Ascending aorta (tissue), 2 donors: Measurements from ENCODE around the gene DCST1. TPM values are rescaled to one million over a fixed set of nuclear protein-coding genes. Genes with fewer than 3 reads are reported as not detected.

ENCODE experiments used
- DNase-seq, 2 donors: peaks; one replicate each; pipeline ENCODE4 v3.0.0-alpha.2; 2019; ENCODE audit warnings: low spot score in 2 of 2
- H3K27ac ChIP-seq, 2 donors: fragments of 200-600 bp; sonication (generic); one replicate each; pipeline ENCODE4 v1.5.1; 2016 to 2017; ENCODE audit warnings: mild to moderate bottlenecking in 1 of 2
- H3K27me3 ChIP-seq: fragments of 200-600 bp; sonication (generic); one replicate; pipeline ENCODE4 v1.5.1; 2017
- H3K36me3 ChIP-seq, 2 donors: fragments of 200-600 bp; sonication (generic); one replicate each; pipeline ENCODE4 v1.5.1; 2016
- H3K4me1 ChIP-seq, 2 donors: fragments of 200-600 bp; sonication (generic); one replicate each; pipeline ENCODE4 v1.5.1; 2016 to 2017; ENCODE audit warnings: mild to moderate bottlenecking in 1 of 2
- H3K4me3 ChIP-seq, 2 donors: fragments of 200-600 bp; sonication (generic); one replicate each; pipeline ENCODE4 v1.5.1; 2016 to 2017; ENCODE audit warnings: mild to moderate bottlenecking in 1 of 2
- H3K9me3 ChIP-seq, 2 donors: fragments of 200-600 bp; sonication (generic); one replicate each; pipeline ENCODE4 v1.5.1; 2016
- CTCF ChIP-seq, 3 experiments: fragments of 200-600 bp in 2 of 3; fragments of 450-650 bp in 1 of 3; sonication (generic) in 2 of 3; IDR thresholded peaks; one replicate each; pipeline ENCODE4 v1.5.1; 2016 to 2019; ENCODE audit warnings: antibody characterized with exemption in 3 of 3, mild to moderate bottlenecking in 1 of 3, moderate library complexity in 1 of 3
- intact Hi-C: fragments of 100-400 bp; cut with DNase I; formaldehyde crosslinking; loops from one replicate; pipeline ENCODE4 v1.15.1; 2023
- total RNA-seq: library from RNA; depleted of rRNA; stranded (reverse); fragments of >200 nt; gene quantifications from one replicate; pipeline ENCODE4 v1.1.0, GENCODE V29; 2016

The DCST1 gene
- total RNA-seq, 1 donor from 2014 or later: not detected

- no peak for TF ChIP-seq CTCF (IDR thresholded peaks at IDR 0.05)
- H3K4me1 ChIP-seq: peaks cover 18 to 48% of the 10 kb centered on the region in 2 donors
- peak; percentile 44 to 88 for DNase-seq
- no peaks in the 10 kb centered on the region for H3K36me3 ChIP-seq
- no peaks in the 10 kb centered on the region for H3K27me3 ChIP-seq
- intact Hi-C loops: no loop called here
- H3K4me3 ChIP-seq: peak overlapping the region; percentile 92 to 94
- peak overlapping the region; percentile 97 to 98 for H3K27ac ChIP-seq
- no peaks in the 10 kb centered on the region for H3K9me3 ChIP-seq
These were observed 28.3 kb upstream of the DCST1 start for GRCh38 chr1:155005076-155006011.

- H3K4me1 ChIP-seq: peaks cover 18 to 54% of the 10 kb centered on the region in 2 donors
- H3K4me3 ChIP-seq: no peak overlapping the region
- no peaks in the 10 kb centered on the region for H3K27me3 ChIP-seq
- DNase-seq: no peak
- no peaks in the 10 kb centered on the region for H3K9me3 ChIP-seq
- intact Hi-C loops: no loop called here
- peak overlapping the region; percentile 97 to 98 for H3K27ac ChIP-seq
- H3K36me3 ChIP-seq: no peaks in the 10 kb centered on the region
- TF ChIP-seq CTCF (IDR thresholded peaks at IDR 0.05): no peak
These were observed 27.0 kb upstream of the DCST1 start for GRCh38 chr1:155006601-155007101.

DNA sequence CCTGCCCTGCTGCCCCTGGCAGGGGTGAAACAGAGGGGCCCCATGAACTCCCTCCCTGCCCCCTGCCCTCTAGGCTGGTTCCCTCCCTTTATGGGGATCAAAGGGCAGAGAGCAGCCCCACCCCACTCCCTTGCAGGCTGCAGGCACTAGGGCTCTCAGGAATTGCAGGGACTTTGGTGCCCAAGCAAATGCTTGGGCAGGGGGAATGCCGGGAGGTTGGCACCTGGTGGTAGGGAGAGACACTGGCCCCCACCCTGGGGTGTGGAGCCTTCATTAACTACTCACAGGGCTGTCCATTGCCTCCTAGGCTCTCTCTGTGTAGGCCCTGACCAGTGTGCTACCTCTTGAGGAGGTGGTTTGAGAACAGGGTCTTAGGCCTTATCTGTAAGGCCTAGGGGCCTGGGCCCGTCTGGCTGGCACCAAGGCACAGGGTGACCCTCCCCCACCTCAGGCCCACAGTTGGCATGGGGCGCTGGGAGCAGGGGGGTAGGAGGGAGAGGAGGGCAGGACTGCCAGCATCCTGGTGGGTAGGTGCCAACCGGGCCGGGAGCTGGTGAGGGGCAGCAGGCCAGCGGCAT is 26.3 kb upstream of the DCST1 start:
- Histone ChIP-seq H3K9me3 (no peaks in the 10 kb centered on the region), H3K27me3 (no peaks in the 10 kb centered on the region), H3K4me1 (peaks cover 18 to 61% of the 10 kb centered on the region in 2 donors), H3K27ac (peak overlapping the region; percentile 73 to 98), H3K36me3 (no peaks in the 10 kb centered on the region), H3K4me3 (peak overlapping the region in 1 of 2 donors; percentile 37)
- DNase-seq: no peak
- no peak for TF ChIP-seq CTCF (IDR thresholded peaks at IDR 0.05)
- intact Hi-C loops: no loop called here

DNA sequence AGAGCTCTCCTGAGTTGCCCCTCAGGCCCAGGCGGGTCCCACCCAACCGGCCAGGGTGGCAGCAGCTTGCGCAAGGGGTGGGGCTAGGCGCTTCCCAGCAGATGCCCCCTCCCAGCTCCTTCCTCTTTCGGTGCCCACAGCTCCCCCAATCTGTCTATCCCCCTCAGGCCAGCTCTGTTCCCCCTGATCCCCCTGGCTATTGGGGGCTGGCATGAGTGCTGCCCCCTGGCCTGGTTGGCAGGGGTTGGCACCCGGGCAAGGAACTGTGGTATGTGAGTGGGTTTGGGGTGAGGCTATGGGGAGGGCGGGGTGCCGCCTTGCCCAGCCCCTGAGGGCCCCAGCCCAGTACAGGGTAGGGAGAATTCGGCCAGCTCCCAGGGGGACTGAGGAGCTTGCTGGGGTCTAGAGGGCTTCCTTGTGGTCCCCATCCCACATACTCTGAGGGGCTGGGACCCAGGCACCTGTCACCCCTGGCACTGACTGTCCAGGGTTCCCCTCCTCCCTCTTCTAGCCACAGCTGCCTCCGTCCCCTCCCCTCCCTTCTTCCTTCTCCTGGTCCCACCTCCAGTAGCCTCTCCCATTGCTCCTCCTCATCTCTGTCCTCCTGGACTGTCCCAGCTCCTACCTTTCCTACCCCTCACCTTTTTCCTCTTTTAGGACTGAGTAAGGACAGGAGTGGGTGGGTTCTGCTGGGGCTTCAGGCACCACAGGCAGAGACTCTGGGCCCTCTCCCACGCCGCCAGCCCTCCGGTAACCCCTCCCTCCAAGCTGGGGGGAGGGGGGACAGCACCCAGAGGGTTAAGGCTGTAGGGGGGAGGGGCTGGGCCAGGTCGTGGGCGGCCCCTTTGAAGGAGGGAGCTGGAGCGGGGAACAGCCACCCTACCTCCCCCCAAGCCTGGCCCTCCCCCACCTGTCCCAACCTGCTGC is 25.3 kb upstream of the DCST1 start:
- peaks cover 18 to 62% of the 10 kb centered on the region in 2 donors for H3K4me1 ChIP-seq
- H3K9me3 ChIP-seq: no peaks in the 10 kb centered on the region
- DNase-seq: no peak
- H3K36me3 ChIP-seq: no peaks in the 10 kb centered on the region
- H3K4me3 ChIP-seq: peak overlapping the region in 1 of 2 donors; percentile 37
- peak overlapping the region; percentile 73 to 98 for H3K27ac ChIP-seq
- no peaks in the 10 kb centered on the region for H3K27me3 ChIP-seq
- no peak for TF ChIP-seq CTCF (IDR thresholded peaks at IDR 0.05)
- intact Hi-C loops: no loop called here

DNA sequence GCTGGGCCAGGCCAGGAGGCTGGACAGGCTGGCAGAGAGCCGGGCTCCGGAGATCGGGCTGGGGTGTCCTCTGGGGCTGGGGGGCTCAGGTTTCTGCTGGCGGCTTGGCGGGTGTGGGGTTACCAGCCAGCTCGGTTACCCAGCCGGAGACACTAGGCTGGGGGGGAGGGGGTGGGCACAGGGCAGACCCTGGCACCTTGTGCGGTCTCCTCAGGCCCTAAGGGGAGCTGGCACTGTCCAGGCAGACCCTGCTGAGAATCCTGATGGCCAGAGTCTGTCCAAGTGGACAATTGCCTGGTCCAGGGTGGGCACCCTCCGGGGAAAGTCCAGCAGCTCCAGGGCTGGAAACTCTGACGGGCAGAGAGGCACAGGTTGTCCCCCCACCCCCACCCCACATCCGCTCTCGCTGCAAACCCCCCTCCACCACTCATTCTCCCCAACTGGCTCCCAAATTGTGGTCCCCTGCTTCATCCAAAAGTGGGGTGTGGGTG is 24.4 kb upstream of the DCST1 start:
- Histone ChIP-seq H3K4me3 (peak overlapping the region in 1 of 2 donors; percentile 37), H3K27me3 (no peaks in the 10 kb centered on the region), H3K9me3 (no peaks in the 10 kb centered on the region), H3K4me1 (peaks cover 16 to 62% of the 10 kb centered on the region in 2 donors), H3K36me3 (peaks cover 2 to 4% of the 10 kb centered on the region in 2 donors), H3K27ac (peak overlapping the region; percentile 73 to 98)
- no peak for DNase-seq
- TF ChIP-seq CTCF (IDR thresholded peaks at IDR 0.05): no peak
- intact Hi-C loops: no loop called here
